Measurements from ENCODE around the gene CCR8. TPM values are rescaled to one million over a fixed set of nuclear protein-coding genes. Genes with fewer than 3 reads are reported as not detected.

The CCR8 gene
- total and polyA plus RNA-seq, 3 experiments from 2014 or later, result 2.1 to 5.3 (median 2.9) TPM

GRCh38 chr3:39327746-39328349, 1.7 kb upstream of the CCR8 start:
- ChIA-PET POLR2A (no interaction called here), CTCF (no interaction called here)
- H3K4me1 Mint-ChIP-seq, result peaks cover 12 to 58% (median 15%) of the 10 kb centered on the region in 3 donors
- DNase-seq, result peak in 1 of 5 donors; percentile 28
- Histone ChIP-seq H3K36me3 (ENCODE audit: insufficient read depth, low read length) (no peaks in the 10 kb centered on the region), H3K27ac (ENCODE audit: low read depth, low read length) (no peak overlapping the region), H3K9me3 (ENCODE audit: low read length) (no peaks in the 10 kb centered on the region), H3K4me1 (ENCODE audit: insufficient read depth, low read length) (no peaks in the 10 kb centered on the region), H3K4me3 (ENCODE audit: low read length) (no peak overlapping the region), H3K27me3 (ENCODE audit: insufficient read depth, low read length, poor library complexity, severe bottlenecking) (no peaks in the 10 kb centered on the region)
- H3K9me3 Mint-ChIP-seq, result no peaks in the 10 kb centered on the region
- peak overlapping the region in 7 of 8 donors; percentile 12 to 94 (median 81) for H3K27ac Mint-ChIP-seq
- no peaks in the 10 kb centered on the region for H3K27me3 Mint-ChIP-seq
- peak overlapping the region in 4 of 7 donors; percentile 17 to 66 (median 40) for H3K4me3 Mint-ChIP-seq
- H3K36me3 Mint-ChIP-seq, result peaks cover 0 to 3% (median 0%) of the 10 kb centered on the region in 3 donors

- H3K27me3 Mint-ChIP-seq, result peaks cover 0 to 5% of the 10 kb centered on the region in 2 donors
- Histone ChIP-seq H3K4me1 (ENCODE audit: insufficient read depth, low read length) (no peaks in the 10 kb centered on the region), H3K27ac (ENCODE audit: low read depth, low read length) (no peak overlapping the region), H3K36me3 (ENCODE audit: insufficient read depth, low read length) (no peaks in the 10 kb centered on the region), H3K27me3 (ENCODE audit: insufficient read depth, low read length, poor library complexity, severe bottlenecking) (no peaks in the 10 kb centered on the region), H3K9me3 (ENCODE audit: low read length) (no peaks in the 10 kb centered on the region), H3K4me3 (ENCODE audit: low read length) (no peak overlapping the region)
- DNase-seq, result no peak
- CTCF ChIA-PET, result interaction anchor here (0.7 to 1.1 kb wide), 2 partner anchors 11 to 76 kb away, joined by 3 to 4 read pairs; partner anchors contain the start of gene RPSA
- POLR2A ChIA-PET, result no interaction called here
- peaks cover 0 to 2% (median 0%) of the 10 kb centered on the region in 5 donors for H3K9me3 Mint-ChIP-seq
- peaks cover 3 to 36% (median 6%) of the 10 kb centered on the region in 3 donors for H3K4me1 Mint-ChIP-seq
- peak overlapping the region in 4 of 8 donors; percentile 20 to 84 (median 41) for H3K27ac Mint-ChIP-seq
- H3K36me3 Mint-ChIP-seq, result peaks cover 0 to 5% (median 0%) of the 10 kb centered on the region in 3 donors
- H3K4me3 Mint-ChIP-seq, result peak overlapping the region in 5 of 7 donors; percentile 55 to 71 (median 58)
Measured at GRCh38 chr3:39330824-39331223, 1.3 kb downstream of the CCR8 start.

GRCh38 chr3:39332525-39332924, 3.0 kb downstream of the CCR8 start:
- peak overlapping the region in 1 of 7 donors; percentile 4 for H3K4me3 Mint-ChIP-seq

GRCh38 chr3:39333607-39334006, 4.1 kb downstream of the CCR8 start:
- H3K36me3 ChIP-seq (ENCODE audit: insufficient read depth, low read length), result no peaks in the 10 kb centered on the region
- no peak overlapping the region for H3K27ac Mint-ChIP-seq
- H3K9me3 ChIP-seq (ENCODE audit: low read length), result no peaks in the 10 kb centered on the region
- no peak overlapping the region for H3K4me3 ChIP-seq (ENCODE audit: low read length)
- H3K9me3 Mint-ChIP-seq, result peaks cover 0 to 2% (median 0%) of the 10 kb centered on the region in 5 donors
- no peak overlapping the region for H3K4me3 Mint-ChIP-seq
- ChIA-PET POLR2A (no interaction called here), CTCF (no interaction called here)
- no peaks in the 10 kb centered on the region for H3K27me3 ChIP-seq (ENCODE audit: insufficient read depth, low read length, poor library complexity, severe bottlenecking)
- H3K36me3 Mint-ChIP-seq, result peaks cover 0 to 5% (median 0%) of the 10 kb centered on the region in 3 donors
- no peaks in the 10 kb centered on the region for H3K4me1 ChIP-seq (ENCODE audit: insufficient read depth, low read length)
- DNase-seq, result no peak
- H3K4me1 Mint-ChIP-seq, result peaks cover 0 to 8% (median 0%) of the 10 kb centered on the region in 3 donors
- H3K27me3 Mint-ChIP-seq, result peaks cover 3 to 7% of the 10 kb centered on the region in 2 donors
- no peak overlapping the region for H3K27ac ChIP-seq (ENCODE audit: low read depth, low read length)

More at GRCh38 chr3:39332525-39332924, 3.0 kb downstream of the CCR8 start:
- no peaks in the 10 kb centered on the region for H3K9me3 ChIP-seq (ENCODE audit: low read length)
- H3K36me3 ChIP-seq (ENCODE audit: insufficient read depth, low read length), result no peaks in the 10 kb centered on the region
- no peaks in the 10 kb centered on the region for H3K27me3 ChIP-seq (ENCODE audit: insufficient read depth, low read length, poor library complexity, severe bottlenecking)
- Mint-ChIP-seq H3K36me3 (peaks cover 0 to 5% (median 0%) of the 10 kb centered on the region in 3 donors), H3K4me1 (peaks cover 0 to 19% (median 4%) of the 10 kb centered on the region in 3 donors), H3K27ac (no peak overlapping the region), H3K27me3 (peaks cover 0 to 7% of the 10 kb centered on the region in 2 donors), H3K9me3 (peaks cover 0 to 2% (median 0%) of the 10 kb centered on the region in 5 donors)
- DNase-seq, result no peak
- no peaks in the 10 kb centered on the region for H3K4me1 ChIP-seq (ENCODE audit: insufficient read depth, low read length)
- ChIA-PET POLR2A (no interaction called here), CTCF (no interaction called here)
- H3K27ac ChIP-seq (ENCODE audit: low read depth, low read length), result no peak overlapping the region
- no peak overlapping the region for H3K4me3 ChIP-seq (ENCODE audit: low read length)

- DNase-seq, result no peak
- Histone ChIP-seq H3K27ac (ENCODE audit: low read depth, low read length) (no peak overlapping the region), H3K4me1 (ENCODE audit: insufficient read depth, low read length) (no peaks in the 10 kb centered on the region), H3K4me3 (ENCODE audit: low read length) (no peak overlapping the region), H3K36me3 (ENCODE audit: insufficient read depth, low read length) (no peaks in the 10 kb centered on the region), H3K9me3 (ENCODE audit: low read length) (no peaks in the 10 kb centered on the region), H3K27me3 (ENCODE audit: insufficient read depth, low read length, poor library complexity, severe bottlenecking) (no peaks in the 10 kb centered on the region)
- ChIA-PET CTCF (no interaction called here), POLR2A (no interaction called here)
- H3K27ac Mint-ChIP-seq, result no peak overlapping the region
- no peak overlapping the region for H3K4me3 Mint-ChIP-seq
- H3K4me1 Mint-ChIP-seq, result peaks cover 0 to 7% (median 0%) of the 10 kb centered on the region in 3 donors
- H3K36me3 Mint-ChIP-seq, result peaks cover 0 to 5% (median 0%) of the 10 kb centered on the region in 3 donors
- H3K27me3 Mint-ChIP-seq, result peaks cover 3 to 7% of the 10 kb centered on the region in 2 donors
- peaks cover 0 to 2% (median 0%) of the 10 kb centered on the region in 5 donors for H3K9me3 Mint-ChIP-seq
Measured at GRCh38 chr3:39334205-39334604, 4.7 kb downstream of the CCR8 start.

- Histone ChIP-seq H3K4me1 (ENCODE audit: insufficient read depth, low read length) (no peaks in the 10 kb centered on the region), H3K36me3 (ENCODE audit: insufficient read depth, low read length) (no peaks in the 10 kb centered on the region), H3K27me3 (ENCODE audit: insufficient read depth, low read length, poor library complexity, severe bottlenecking) (no peaks in the 10 kb centered on the region), H3K9me3 (ENCODE audit: low read length) (no peaks in the 10 kb centered on the region), H3K27ac (ENCODE audit: low read depth, low read length) (no peak overlapping the region), H3K4me3 (ENCODE audit: low read length) (no peak overlapping the region)
- Mint-ChIP-seq H3K27me3 (peaks cover 9 to 10% of the 10 kb centered on the region in 2 donors), H3K4me1 (no peaks in the 10 kb centered on the region), H3K4me3 (no peak overlapping the region), H3K36me3 (peaks cover 0 to 2% (median 0%) of the 10 kb centered on the region in 3 donors), H3K27ac (no peak overlapping the region), H3K9me3 (peaks cover 0 to 2% (median 0%) of the 10 kb centered on the region in 5 donors)
- no peak for DNase-seq
- CTCF ChIA-PET, result no interaction called here
- POLR2A ChIA-PET, result no interaction called here
Measured at GRCh38 chr3:39338201-39338600, 8.7 kb downstream of the CCR8 start.

GRCh38 chr3:39339086-39339485, 9.6 kb downstream of the CCR8 start:
- Histone ChIP-seq H3K27me3 (ENCODE audit: insufficient read depth, low read length, poor library complexity, severe bottlenecking) (no peaks in the 10 kb centered on the region), H3K27ac (ENCODE audit: low read depth, low read length) (no peak overlapping the region), H3K36me3 (ENCODE audit: insufficient read depth, low read length) (no peaks in the 10 kb centered on the region), H3K9me3 (ENCODE audit: low read length) (no peaks in the 10 kb centered on the region), H3K4me3 (ENCODE audit: low read length) (no peak overlapping the region), H3K4me1 (ENCODE audit: insufficient read depth, low read length) (no peaks in the 10 kb centered on the region)
- peaks cover 6 to 10% of the 10 kb centered on the region in 2 donors for H3K27me3 Mint-ChIP-seq
- CTCF ChIA-PET, result no interaction called here
- no peaks in the 10 kb centered on the region for H3K36me3 Mint-ChIP-seq
- no peak overlapping the region for H3K27ac Mint-ChIP-seq
- H3K4me1 Mint-ChIP-seq, result no peaks in the 10 kb centered on the region
- DNase-seq, result no peak
- peaks cover 0 to 2% (median 0%) of the 10 kb centered on the region in 5 donors for H3K9me3 Mint-ChIP-seq
- POLR2A ChIA-PET, result no interaction called here
- no peak overlapping the region for H3K4me3 Mint-ChIP-seq

GRCh38 chr3:39343076-39343717, 13.7 kb downstream of the CCR8 start:
- H3K9me3 Mint-ChIP-seq, result no peaks in the 10 kb centered on the region
- ChIA-PET POLR2A (no interaction called here), CTCF (no interaction called here)
- H3K4me1 ChIP-seq (ENCODE audit: insufficient read depth, low read length), result peaks cover 9% of the 10 kb centered on the region
- DNase-seq, result no peak
- H3K36me3 ChIP-seq (ENCODE audit: insufficient read depth, low read length), result no peaks in the 10 kb centered on the region
- H3K27me3 Mint-ChIP-seq, result peaks cover 2 to 7% of the 10 kb centered on the region in 2 donors
- no peaks in the 10 kb centered on the region for H3K27me3 ChIP-seq (ENCODE audit: insufficient read depth, low read length, poor library complexity, severe bottlenecking)
- peaks cover 4 to 22% (median 7%) of the 10 kb centered on the region in 3 donors for H3K4me1 Mint-ChIP-seq
- no peak overlapping the region for H3K4me3 ChIP-seq (ENCODE audit: low read length)
- H3K36me3 Mint-ChIP-seq, result no peaks in the 10 kb centered on the region
- H3K4me3 Mint-ChIP-seq, result no peak overlapping the region
- H3K27ac ChIP-seq (ENCODE audit: low read depth, low read length), result no peak overlapping the region
- H3K9me3 ChIP-seq (ENCODE audit: low read length), result no peaks in the 10 kb centered on the region
- H3K27ac Mint-ChIP-seq, result no peak overlapping the region

All from CD8-positive, alpha-beta memory T cell (primary cell).